Measurements from ENCODE around the gene LRRC74A. TPM values are rescaled to one million over a fixed set of nuclear protein-coding genes. Genes with fewer than 3 reads are reported as not detected.

The LRRC74A gene
- total RNA-seq, 2 donors from 2014 or later = not detected

GRCh38 chr14:76855066-76855465 lies 28.9 kb downstream of the LRRC74A start:
- DNase-seq = no peak
- H3K27ac Mint-ChIP-seq = no peak overlapping the region
- Histone ChIP-seq H3K9ac (ENCODE audit: extremely low read depth, low read length, poor library complexity, severe bottlenecking) (no peak overlapping the region), H3K4me3 (ENCODE audit: low read length) (no peak overlapping the region), H3K27ac (ENCODE audit: low read depth, low read length) (no peak overlapping the region), H3K27me3 (ENCODE audit: control insufficient read depth, insufficient read depth, low read length, poor library complexity, severe bottlenecking) (peaks cover 18% of the 10 kb centered on the region), H3K36me3 (ENCODE audit: control insufficient read depth, insufficient read depth, low read length) (no peaks in the 10 kb centered on the region), H3K4me1 (ENCODE audit: control insufficient read depth, insufficient read depth, low read length) (no peaks in the 10 kb centered on the region), H3K9me3 (ENCODE audit: control insufficient read depth, low read length) (no peaks in the 10 kb centered on the region)
- TF ChIP-seq CTCF (conservative IDR thresholded peaks at IDR 0.05) = no peak
- no peaks in the 10 kb centered on the region for H3K9me3 Mint-ChIP-seq
- peaks cover 2% of the 10 kb centered on the region for H3K27me3 Mint-ChIP-seq (ENCODE audit: insufficient read depth)
- no peaks in the 10 kb centered on the region for H3K36me3 Mint-ChIP-seq (ENCODE audit: low read depth)
- WGBS, 2 experiments (ENCODE audit: insufficient coverage in 1 of 2, insufficient read length in 1 of 2) = 86 to 97% methylated on average over 1 of the region's 2 CpGs
- no peaks in the 10 kb centered on the region for H3K4me1 Mint-ChIP-seq
- no peak overlapping the region for H3K4me3 Mint-ChIP-seq

- Mint-ChIP-seq H3K4me3 (no peak overlapping the region), H3K27ac (no peak overlapping the region), H3K27me3 (ENCODE audit: insufficient read depth) (peaks cover 8% of the 10 kb centered on the region), H3K36me3 (ENCODE audit: low read depth) (no peaks in the 10 kb centered on the region), H3K4me1 (no peaks in the 10 kb centered on the region), H3K9me3 (no peaks in the 10 kb centered on the region)
- no peaks in the 10 kb centered on the region for H3K4me1 ChIP-seq (ENCODE audit: control insufficient read depth, insufficient read depth, low read length)
- H3K4me3 ChIP-seq (ENCODE audit: low read length) = no peak overlapping the region
- no peaks in the 10 kb centered on the region for H3K36me3 ChIP-seq (ENCODE audit: control insufficient read depth, insufficient read depth, low read length)
- no peak overlapping the region for H3K27ac ChIP-seq (ENCODE audit: low read depth, low read length)
- WGBS, 2 experiments (ENCODE audit: insufficient coverage in 1 of 2, insufficient read length in 1 of 2) = 77 to 94% methylated on average over 1 of the region's 1 CpG
- peaks cover 18% of the 10 kb centered on the region for H3K27me3 ChIP-seq (ENCODE audit: control insufficient read depth, insufficient read depth, low read length, poor library complexity, severe bottlenecking)
- H3K9ac ChIP-seq (ENCODE audit: extremely low read depth, low read length, poor library complexity, severe bottlenecking) = no peak overlapping the region
- no peak for TF ChIP-seq CTCF (conservative IDR thresholded peaks at IDR 0.05)
- DNase-seq = no peak
- H3K9me3 ChIP-seq (ENCODE audit: control insufficient read depth, low read length) = no peaks in the 10 kb centered on the region
These were observed 30.6 kb downstream of the LRRC74A start for GRCh38 chr14:76856769-76857168.

GRCh38 chr14:76861574-76862255 lies 35.5 kb downstream of the LRRC74A start:
- 68% methylated on average over 7 to 10 of the region's 10 CpGs for WGBS, 2 experiments (ENCODE audit: insufficient coverage in 1 of 2, insufficient read length in 1 of 2)
- H3K4me3 Mint-ChIP-seq = no peak overlapping the region
- peaks cover 3% of the 10 kb centered on the region for H3K4me1 Mint-ChIP-seq

More at GRCh38 chr14:76861574-76862255, 35.5 kb downstream of the LRRC74A start:
- Histone ChIP-seq H3K9me3 (ENCODE audit: control insufficient read depth, low read length) (no peaks in the 10 kb centered on the region), H3K27me3 (ENCODE audit: control insufficient read depth, insufficient read depth, low read length, poor library complexity, severe bottlenecking) (peaks cover 11% of the 10 kb centered on the region), H3K9ac (ENCODE audit: extremely low read depth, low read length, poor library complexity, severe bottlenecking) (no peak overlapping the region), H3K36me3 (ENCODE audit: control insufficient read depth, insufficient read depth, low read length) (no peaks in the 10 kb centered on the region), H3K4me3 (ENCODE audit: low read length) (no peak overlapping the region), H3K4me1 (ENCODE audit: control insufficient read depth, insufficient read depth, low read length) (no peaks in the 10 kb centered on the region), H3K27ac (ENCODE audit: low read depth, low read length) (no peak overlapping the region)
- no peak for TF ChIP-seq CTCF (conservative IDR thresholded peaks at IDR 0.05)
- no peak for DNase-seq
- Mint-ChIP-seq H3K36me3 (ENCODE audit: low read depth) (no peaks in the 10 kb centered on the region), H3K27ac (no peak overlapping the region), H3K27me3 (ENCODE audit: insufficient read depth) (peaks cover 8% of the 10 kb centered on the region), H3K9me3 (no peaks in the 10 kb centered on the region)

Data from endodermal cell (in vitro differentiated cells).